SK-N-SH (cell line): Measurements from ENCODE around the gene IL12A. TPM values are rescaled to one million over a fixed set of nuclear protein-coding genes. Genes with fewer than 3 reads are reported as not detected.

ENCODE experiments used
- CTCF ChIA-PET: fragments of 300-600, 350-600 bp; formaldehyde crosslinking; extraction: SDS; loops from one replicate; lab custom pipeline; 2021; lab: Yijun Ruan, JAX
- POLR2A ChIA-PET: fragments of 350-600 bp; sonication (Branson Sonifier 250); formaldehyde crosslinking; extraction: SDS; loops from one replicate; lab custom pipeline; 2020; ENCODE audit warnings: antibody characterized with exemption, inconsistent platforms; lab: Yijun Ruan, JAX
- DNase-seq: peaks from one replicate; pipeline ENCODE4 v3.0.0; 2012
- H2AFZ ChIP-seq: fragments of 200-600 bp; sonication (generic); 2 replicates; pipeline ENCODE4 v1.8.1; 2016; ENCODE audit warnings: antibody characterized with exemption, mild to moderate bottlenecking, low read depth
- H3F3A ChIP-seq: fragments of 200-600 bp; sonication (generic); replicated peaks from 2 replicates; pipeline ENCODE3; 2016; ENCODE audit warnings: antibody characterized with exemption, mild to moderate bottlenecking; ENCODE audit not compliant: insufficient read depth
- H3K27ac ChIP-seq, 2 experiments: fragments of 200-500 bp in 1 of 2; fragments of 200-600 bp in 1 of 2; sonication (Bioruptor generic) in 1 of 2; sonication (generic), shearing (Covaris generic) in 1 of 2; 2 replicates each; pipeline versions ENCODE4 v1.5.1 to v1.6.1; 2014 to 2016; ENCODE audit warnings: low read depth in 2 of 2, inconsistent platforms in 1 of 2, low read length in 1 of 2, mild to moderate bottlenecking in 1 of 2, mixed read lengths in 1 of 2
- H3K27me3 ChIP-seq: fragments of 200-600 bp; sonication (generic), shearing (Covaris generic); 2 replicates; pipeline ENCODE4 v1.6.1; 2016; ENCODE audit warnings: mixed run types; ENCODE audit not compliant: insufficient read depth
- H3K36me3 ChIP-seq, 2 experiments: fragments of 200-500 bp in 1 of 2; fragments of 200-600 bp in 1 of 2; sonication (Bioruptor generic) in 1 of 2; sonication (generic) in 1 of 2; replicated peaks in 1 of 2; 2 replicates each; pipeline versions ENCODE3 to v1.5.1; 2014 to 2016; ENCODE audit warnings: low read length in 1 of 2, mild to moderate bottlenecking in 1 of 2; ENCODE audit not compliant: insufficient read depth in 2 of 2, control insufficient read depth in 1 of 2
- H3K4me1 ChIP-seq, 2 experiments: fragments of 200-500 bp in 1 of 2; fragments of 200-600 bp in 1 of 2; sonication (Bioruptor generic) in 1 of 2; sonication (generic), shearing (Covaris generic) in 1 of 2; 2 replicates each; pipeline versions ENCODE4 v1.5.1 to v1.6.1; 2014 to 2016; ENCODE audit warnings: low read depth in 1 of 2, low read length in 1 of 2, mixed run types in 1 of 2; ENCODE audit not compliant: insufficient read depth in 2 of 2, control insufficient read depth in 1 of 2
- H3K4me2 ChIP-seq: fragments of 200-600 bp; sonication (generic), shearing (Covaris generic); 2 replicates; pipeline ENCODE4 v1.6.1; 2017; ENCODE audit warnings: mixed run types
- H3K4me3 ChIP-seq, 2 experiments: fragments of 200-500 bp in 1 of 2; fragments of 200-600 bp in 1 of 2; sonication (Bioruptor generic) in 1 of 2; sonication (generic), shearing (Covaris generic) in 1 of 2; 2 replicates each; pipeline versions ENCODE4 v1.5.1 to v1.8.1; 2014 to 2016; ENCODE audit warnings: low read depth in 2 of 2, inconsistent platforms in 1 of 2, low read length in 1 of 2, mild to moderate bottlenecking in 1 of 2, mixed read lengths in 1 of 2, moderate library complexity in 1 of 2
- H3K79me2 ChIP-seq: fragments of 200-600 bp; sonication (generic); 2 replicates; pipeline ENCODE4 v1.8.1; 2017; ENCODE audit warnings: mild to moderate bottlenecking; ENCODE audit not compliant: insufficient read depth
- H3K9ac ChIP-seq: fragments of 200-600 bp; sonication (generic); 2 replicates; pipeline ENCODE4 v1.6.1; 2017; ENCODE audit warnings: mixed run types
- H3K9me2 ChIP-seq: fragments of 200-600 bp; sonication (generic); 2 replicates; pipeline ENCODE4 v1.6.1; 2017; ENCODE audit warnings: mixed run types
- H3K9me3 ChIP-seq: fragments of 200-600 bp; sonication (generic); 2 replicates; pipeline ENCODE4 v1.6.1; 2017; ENCODE audit warnings: mixed run types, mild to moderate bottlenecking, moderate library complexity
- H4K20me1 ChIP-seq: fragments of 200-600 bp; sonication (generic); 2 replicates; pipeline ENCODE4 v1.6.1; 2017; ENCODE audit warnings: mild to moderate bottlenecking, mixed run types; ENCODE audit not compliant: insufficient read depth
- CTCF ChIP-seq: fragments of 200-600 bp; sonication (generic); IDR thresholded peaks from 2 replicates; pipeline ENCODE4 v1.6.1; 2017; ENCODE audit warnings: antibody characterized with exemption, mild to moderate bottlenecking, moderate library complexity
- ELF1 ChIP-seq: IDR thresholded peaks from 2 replicates; pipeline ENCODE4 v1.4.0; 2012
- FOSL2 ChIP-seq: IDR thresholded peaks from 2 replicates; pipeline ENCODE4 v1.4.0; 2012; ENCODE audit warnings: low read depth, mild to moderate bottlenecking, moderate library complexity, borderline replicate concordance
- MEF2A ChIP-seq: IDR thresholded peaks from 2 replicates; pipeline ENCODE4 v1.4.0; 2012; ENCODE audit warnings: low read depth, borderline replicate concordance
- MXI1 ChIP-seq: IDR thresholded peaks from 2 replicates; pipeline ENCODE4 v1.6.1; 2012; ENCODE audit warnings: mild to moderate bottlenecking, low read depth, low read length, improper control_type of control experiment
- NFIC ChIP-seq: IDR thresholded peaks from 2 replicates; pipeline ENCODE4 v1.4.0; 2012; ENCODE audit warnings: borderline replicate concordance
- PBX3 ChIP-seq: IDR thresholded peaks from 2 replicates; pipeline ENCODE4; 2012
- RCOR1 ChIP-seq: fragments of 150-350 bp; IDR thresholded peaks from 2 replicates; pipeline ENCODE4 v1.6.1; 2017; ENCODE audit warnings: antibody characterized with exemption, low read length
- SMC3 ChIP-seq: IDR thresholded peaks from 2 replicates; pipeline ENCODE4 v1.6.1; 2012; ENCODE audit warnings: low read depth, low read length, improper control_type of control experiment
- TAF1 ChIP-seq: IDR thresholded peaks from 2 replicates; pipeline ENCODE4 v1.6.1; 2012; ENCODE audit warnings: low read depth, mild to moderate bottlenecking, low read length, moderate library complexity, borderline replicate concordance
- TCF12 ChIP-seq: IDR thresholded peaks from 2 replicates; pipeline ENCODE4 v1.4.0; 2012
- TEAD4 ChIP-seq: IDR thresholded peaks from 2 replicates; pipeline ENCODE4 v1.4.0; 2012; ENCODE audit warnings: mild to moderate bottlenecking, borderline replicate concordance; ENCODE audit not compliant: insufficient read depth
- USF1 ChIP-seq: IDR thresholded peaks from 2 replicates; pipeline ENCODE4 v1.4.0; 2012; ENCODE audit warnings: low read depth, borderline replicate concordance
- WGBS: methylation state at CpG from one replicate; pipeline ENCODE4 v1.1.6; 2017; ENCODE audit warnings: low lambda C conversion rate; 5-methylcytosine and 5-hydroxymethylcytosine counted together
- polyA plus RNA-seq, 3 experiments: library from polyadenylated mRNA; depleted of rRNA; stranded (reverse); fragments of >200 nt; gene quantifications; 2 replicates each; pipeline ENCODE4 v1.2.3, GENCODE V29; 2012
- TF ChIP-seq, protein P1 (sequence below): fragments of 150-350 bp; IDR thresholded peaks from 2 replicates; pipeline ENCODE4 v1.6.1; 2016; ENCODE audit warnings: mild to moderate bottlenecking, low read depth, low read length

The IL12A gene
- polyA plus RNA-seq, 1 of the 3 experiments (the other 2 are of a cell fraction): 0.97 TPM

GRCh38 chr3:160001148-160001760 is 12.6 kb downstream of the IL12A start:
- Histone ChIP-seq H3K4me2 (no peak overlapping the region), H3F3A (no peaks in the 10 kb centered on the region), H3K36me3 (no peaks in the 10 kb centered on the region), H3K9ac (no peak overlapping the region), H3K9me3 (no peaks in the 10 kb centered on the region), H3K4me1 (peaks cover 0 to 8% of the 10 kb centered on the region in 2 experiments; a peak in 2 of 4 replicates), H3K27ac (no peak overlapping the region), H3K27me3 (no peaks in the 10 kb centered on the region), H3K4me3 (no peak overlapping the region), H3K79me2 (no peaks in the 10 kb centered on the region), H2AFZ (no peak overlapping the region), H4K20me1 (no peaks in the 10 kb centered on the region), H3K9me2 (no peaks in the 10 kb centered on the region)
- no peak for DNase-seq
- 86% methylated on average over 7 of the region's 7 CpGs for WGBS
- no peak for TF ChIP-seq USF1
- no peak for TF ChIP-seq MEF2A
- TF ChIP-seq NFIC: no peak
- TF ChIP-seq TEAD4: no peak
- TF ChIP-seq FOSL2: no peak
- no peak for TF ChIP-seq TCF12
- TF ChIP-seq TAF1: no peak
- no peak for TF ChIP-seq SMC3
- no peak for TF ChIP-seq RCOR1
- TF ChIP-seq PBX3: no peak
- TF ChIP-seq CTCF: no peak
- no peak for TF ChIP-seq ELF1
- TF ChIP-seq MXI1: no peak
- TF ChIP-seq, protein P1, sequence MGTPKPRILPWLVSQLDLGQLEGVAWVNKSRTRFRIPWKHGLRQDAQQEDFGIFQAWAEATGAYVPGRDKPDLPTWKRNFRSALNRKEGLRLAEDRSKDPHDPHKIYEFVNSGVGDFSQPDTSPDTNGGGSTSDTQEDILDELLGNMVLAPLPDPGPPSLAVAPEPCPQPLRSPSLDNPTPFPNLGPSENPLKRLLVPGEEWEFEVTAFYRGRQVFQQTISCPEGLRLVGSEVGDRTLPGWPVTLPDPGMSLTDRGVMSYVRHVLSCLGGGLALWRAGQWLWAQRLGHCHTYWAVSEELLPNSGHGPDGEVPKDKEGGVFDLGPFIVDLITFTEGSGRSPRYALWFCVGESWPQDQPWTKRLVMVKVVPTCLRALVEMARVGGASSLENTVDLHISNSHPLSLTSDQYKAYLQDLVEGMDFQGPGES: no peak
- ChIA-PET POLR2A (no interaction called here), CTCF (interaction anchor here (1.1 to 12.5 kb wide), 4 partner anchors 12 to 183 kb away, joined by 3 to 270 read pairs (median 175); partner anchors contain the start of gene IL12A)
